H1 (cell line): ENCODE data around the gene APOBEC3C. TPM values are rescaled to one million over a fixed set of nuclear protein-coding genes. Genes with fewer than 3 reads are reported as not detected.

Source experiments
- CTCF ChIA-PET: fragments of 300-600 bp; sonication (Branson Sonifier 250); formaldehyde crosslinking; loops from one replicate; lab custom pipeline; 2021; ENCODE audit not compliant: partially characterized antibody; lab: Charles Lee
- POLR2A ChIA-PET: fragments of 300-600 bp; sonication (Branson Sonifier 250); formaldehyde crosslinking; loops from one replicate; lab custom pipeline; 2021; ENCODE audit warnings: inconsistent platforms; ENCODE audit not compliant: partially characterized antibody; lab: Charles Lee
- DNase-seq, 2 experiments: peaks; one replicate each; pipeline versions ENCODE4 v3.0.0 to v3.0.0-alpha.2; 2010 to 2022; ENCODE audit warnings: low spot score in 2 of 2, low read depth in 1 of 2, mixed read lengths in 1 of 2
- FAIRE-seq: peaks from 2 replicates; lab custom pipeline; 2011; peaks lifted over from hg19 to GRCh38; lab: Jason Lieb, UNC
- H2AFZ ChIP-seq: 2 replicates; pipeline ENCODE4 v1.8.1; 2012; ENCODE audit warnings: low read length, inconsistent platforms
- H2AK5ac ChIP-seq: 2 replicates; pipeline ENCODE4 v1.6.1; 2013; ENCODE audit warnings: low read depth, low read length
- H2BK120ac ChIP-seq: replicated peaks from 2 replicates; pipeline ENCODE3; 2013; ENCODE audit warnings: low read depth, low read length, inconsistent platforms
- H2BK12ac ChIP-seq: 2 replicates; pipeline ENCODE4 v1.6.1; 2013; ENCODE audit warnings: low read depth, low read length
- H2BK15ac ChIP-seq: 2 replicates; pipeline ENCODE4 v1.6.1; 2013; ENCODE audit warnings: low read length
- H2BK20ac ChIP-seq: 2 replicates; pipeline ENCODE4 v1.6.1; 2013; ENCODE audit warnings: low read length
- H2BK5ac ChIP-seq: 2 replicates; pipeline ENCODE4 v1.6.1; 2013; ENCODE audit warnings: low read depth, low read length
- H3K14ac ChIP-seq: 2 replicates; pipeline ENCODE4 v1.6.1; 2013; ENCODE audit warnings: inconsistent platforms; ENCODE audit not compliant: insufficient read length
- H3K18ac ChIP-seq: 2 replicates; pipeline ENCODE4 v1.6.1; 2013; ENCODE audit warnings: low read length; ENCODE audit errors: extremely low read depth
- H3K23ac ChIP-seq: 2 replicates; pipeline ENCODE4 v1.6.1; 2013; ENCODE audit warnings: inconsistent platforms; ENCODE audit not compliant: insufficient read length
- H3K23me2 ChIP-seq: 2 replicates; pipeline ENCODE4 v1.6.1; 2013; ENCODE audit warnings: low read depth, low read length
- H3K27ac ChIP-seq: 2 replicates; pipeline ENCODE4 v1.6.1; 2011; ENCODE audit warnings: low read depth, low read length, inconsistent platforms
- H3K27me3 ChIP-seq, 4 experiments: replicated peaks in 1 of 4; 1 replicate in 1 of 4; 2 replicates in 3 of 4; pipeline versions ENCODE4 v1.6.1 to v1.8.1; 2011 to 2013; ENCODE audit warnings: low read length in 3 of 4, mild to moderate bottlenecking in 3 of 4, inconsistent platforms in 2 of 4, mixed read lengths in 2 of 4, moderate library complexity in 1 of 4; ENCODE audit not compliant: control insufficient read depth in 3 of 4, insufficient read depth in 3 of 4; ENCODE audit errors: extremely low read depth in 1 of 4
- H3K36me3 ChIP-seq, 4 experiments: 2 replicates each; pipeline versions ENCODE4 v1.6.1 to v1.8.1; 2011 to 2013; ENCODE audit warnings: mild to moderate bottlenecking in 4 of 4, low read length in 3 of 4, moderate library complexity in 2 of 4, control low read depth in 1 of 4, inconsistent platforms in 1 of 4; ENCODE audit not compliant: insufficient read depth in 4 of 4, control insufficient read depth in 2 of 4
- H3K4ac ChIP-seq: replicated peaks from 2 replicates; pipeline ENCODE3; 2013; ENCODE audit warnings: low read length, low read depth, mixed read lengths, inconsistent platforms; ENCODE audit not compliant: insufficient read length
- H3K4me1 ChIP-seq, 4 experiments: replicated peaks in 1 of 4; 1 replicate in 1 of 4; 2 replicates in 3 of 4; pipeline versions ENCODE4 v1.6.1 to v1.8.1; 2011 to 2013; ENCODE audit warnings: low read length in 3 of 4, inconsistent platforms in 2 of 4, mixed read lengths in 1 of 4; ENCODE audit not compliant: insufficient read depth in 4 of 4, control insufficient read depth in 3 of 4
- H3K4me2 ChIP-seq, 2 experiments: 2 replicates each; pipeline versions ENCODE4 v1.6.1 to v1.8.1; 2011 to 2013; ENCODE audit warnings: low read depth in 2 of 2, low read length in 2 of 2, control low read depth in 1 of 2, inconsistent platforms in 1 of 2, mild to moderate bottlenecking in 1 of 2; ENCODE audit not compliant: insufficient read depth in 1 of 2
- H3K4me3 ChIP-seq, 4 experiments: fragments of 200-600, 300-600 bp in 1 of 4; sonication (generic), shearing (Covaris generic), sonication (Bioruptor Twin) in 1 of 4; 2 replicates each; pipeline versions ENCODE4 v1.5.1 to v1.8.1; 2011 to 2016; ENCODE audit warnings: low read length in 4 of 4, low read depth in 3 of 4, control low read depth in 2 of 4, inconsistent platforms in 2 of 4, mild to moderate bottlenecking in 2 of 4, mixed read lengths in 1 of 4, moderate library complexity in 1 of 4; ENCODE audit not compliant: insufficient read depth in 2 of 4; ENCODE audit errors: extremely low read depth in 1 of 4
- H3K56ac ChIP-seq: replicated peaks from 2 replicates; pipeline ENCODE3; 2013; ENCODE audit warnings: low read depth, mild to moderate bottlenecking, mixed read lengths, low read length, inconsistent platforms; ENCODE audit not compliant: insufficient read length
- H3K79me1 ChIP-seq: 2 replicates; pipeline ENCODE4 v1.6.1; 2013; ENCODE audit warnings: low read depth, low read length, control low read depth
- H3K79me2 ChIP-seq, 2 experiments: 2 replicates each; pipeline versions ENCODE4 v1.6.1 to v1.8.1; 2012 to 2013; ENCODE audit warnings: low read length in 2 of 2, mild to moderate bottlenecking in 2 of 2, inconsistent platforms in 1 of 2; ENCODE audit not compliant: insufficient read depth in 2 of 2, control insufficient read depth in 1 of 2
- H3K9ac ChIP-seq, 4 experiments: replicated peaks in 1 of 4; 1 replicate in 1 of 4; 2 replicates in 3 of 4; pipeline versions ENCODE4 v1.6.1 to v1.8.1; 2011 to 2013; ENCODE audit warnings: low read depth in 3 of 4, low read length in 3 of 4, control low read depth in 2 of 4, mild to moderate bottlenecking in 2 of 4, moderate library complexity in 2 of 4, inconsistent platforms in 1 of 4; ENCODE audit errors: extremely low read depth in 1 of 4
- H3K9me3 ChIP-seq, 2 experiments: 2 replicates each; pipeline versions ENCODE4 v1.6.1 to v1.8.1; 2012 to 2013; ENCODE audit warnings: mild to moderate bottlenecking in 2 of 2, moderate library complexity in 2 of 2, control low read depth in 1 of 2, inconsistent platforms in 1 of 2, low read depth in 1 of 2, low read length in 1 of 2, mixed read lengths in 1 of 2; ENCODE audit not compliant: insufficient read depth in 2 of 2
- H4K20me1 ChIP-seq, 2 experiments: replicated peaks in 1 of 2; 2 replicates each; pipeline versions ENCODE3 to v1.8.1; 2011 to 2013; ENCODE audit warnings: inconsistent platforms in 2 of 2, low read length in 2 of 2, mild to moderate bottlenecking in 1 of 2; ENCODE audit not compliant: insufficient read depth in 2 of 2, control insufficient read depth in 1 of 2
- H4K5ac ChIP-seq: 2 replicates; pipeline ENCODE4 v1.6.1; 2013; ENCODE audit warnings: low read length, low read depth, mixed read lengths, inconsistent platforms; ENCODE audit not compliant: insufficient read length
- H4K8ac ChIP-seq: 2 replicates; pipeline ENCODE4 v1.8.0; 2013; ENCODE audit warnings: mild to moderate bottlenecking, moderate library complexity, low read length, inconsistent platforms; ENCODE audit not compliant: insufficient read depth; ENCODE audit errors: extremely low read depth
- H4K91ac ChIP-seq: replicated peaks from 2 replicates; pipeline ENCODE3; 2013; ENCODE audit warnings: low read length, mixed read lengths, inconsistent platforms; ENCODE audit not compliant: insufficient read length
- BCL11A ChIP-seq, 2 experiments: IDR thresholded peaks; one replicate each; pipeline ENCODE4 v1.6.1; 2011; ENCODE audit warnings: low read depth in 2 of 2, low read length in 2 of 2, mild to moderate bottlenecking in 2 of 2
- EGR1 ChIP-seq: IDR thresholded peaks from 2 replicates; pipeline ENCODE4 v1.6.1; 2011; ENCODE audit warnings: low read depth, low read length, borderline replicate concordance
- FOSL1 ChIP-seq: IDR thresholded peaks from 2 replicates; pipeline ENCODE4 v1.6.1; 2011; ENCODE audit warnings: mild to moderate bottlenecking, low read depth, low read length, moderate library complexity; ENCODE audit not compliant: insufficient read depth
- GTF2F1 ChIP-seq: IDR thresholded peaks from 2 replicates; pipeline ENCODE4 v1.6.1; 2012; ENCODE audit warnings: low read depth, low read length, improper control_type of control experiment, borderline replicate concordance
- KDM4A ChIP-seq: IDR thresholded peaks from one replicate; pipeline ENCODE4 v1.7.1; 2012; ENCODE audit warnings: low read depth, mild to moderate bottlenecking, moderate library complexity, low read length, inconsistent platforms; ENCODE audit not compliant: severe bottlenecking
- MAFK ChIP-seq: IDR thresholded peaks from 2 replicates; pipeline ENCODE4 v1.6.1; 2012; ENCODE audit warnings: low read depth, mild to moderate bottlenecking, improper control_type of control experiment, low read length
- POU5F1 ChIP-seq: IDR thresholded peaks from 2 replicates; pipeline ENCODE4 v1.6.1; 2011; ENCODE audit warnings: low read depth, mild to moderate bottlenecking, low read length, moderate library complexity
- RBBP5 ChIP-seq: IDR thresholded peaks from 2 replicates; pipeline ENCODE4 v1.7.1; 2012; ENCODE audit warnings: low read depth, mild to moderate bottlenecking, inconsistent platforms, low read length, moderate library complexity, borderline replicate concordance
- RFX5 ChIP-seq: IDR thresholded peaks from 2 replicates; pipeline ENCODE4 v1.6.1; 2011; ENCODE audit warnings: low read depth, low read length, improper control_type of control experiment, borderline replicate concordance
- SIX5 ChIP-seq: IDR thresholded peaks from 2 replicates; pipeline ENCODE4 v1.6.1; 2011; ENCODE audit warnings: mild to moderate bottlenecking, low read depth, low read length
- SP1 ChIP-seq: IDR thresholded peaks from 2 replicates; pipeline ENCODE4 v1.6.1; 2011; ENCODE audit warnings: low read depth, low read length
- SP2 ChIP-seq: IDR thresholded peaks from 2 replicates; pipeline ENCODE4 v1.6.1; 2012; ENCODE audit warnings: mild to moderate bottlenecking, low read length, inconsistent platforms
- SRF ChIP-seq: IDR thresholded peaks from 2 replicates; pipeline ENCODE4 v1.6.1; 2011; ENCODE audit warnings: mild to moderate bottlenecking, low read depth, low read length, moderate library complexity
- USF2 ChIP-seq: IDR thresholded peaks from 2 replicates; pipeline ENCODE4 v1.6.1; 2011; ENCODE audit warnings: low read length, improper control_type of control experiment
- WGBS, 2 experiments: shearing (Covaris generic) in 1 of 2; methylation state at CpG; one replicate each; pipeline versions ENCODE4 v1.1.6 to v1.1.7; 2013 to 2015; ENCODE audit warnings: low lambda C conversion rate in 2 of 2, mixed read lengths in 2 of 2, inconsistent platforms in 1 of 2, low coverage in 1 of 2, missing lambda C conversion rate in 1 of 2; ENCODE audit not compliant: insufficient replicate concordance in 2 of 2, insufficient coverage in 1 of 2, insufficient read length in 1 of 2; ENCODE audit errors: extremely low coverage in 1 of 2, missing lambda C conversion rate in 1 of 2; 5-methylcytosine and 5-hydroxymethylcytosine counted together
- polyA plus RNA-seq, 7 experiments: library from polyadenylated mRNA; depleted of rRNA in 3 of 7; stranded (reverse) in 5 of 7; unstranded in 2 of 7; fragments of >200 nt in 5 of 7; fragments of 200-250 nt in 2 of 7; gene quantifications; 1 replicate in 5 of 7; 2 replicates in 1 of 7; 4 replicates in 1 of 7; pipeline versions ENCODE4 v1.2.1 to v1.2.3, GENCODE V29; 2011 to 2013; ENCODE audit warnings: missing spikeins in 2 of 7, mixed read lengths in 2 of 7
- total RNA-seq: library from RNA; stranded (reverse); fragmentation: NEBNext Ultra II Directional; extraction: Animal tissue kit (Norgen Biotek cat#: 25700); gene quantifications from 2 replicates; pipeline ENCODE4 v1.2.1, GENCODE V29; 2021

APOBEC3C gene
- total and polyA plus RNA-seq, 2 of the 8 experiments (the other 6 are each of a cell fraction or from before 2014, with no cell fraction given): 20.3 to 23.3 TPM

DNA sequence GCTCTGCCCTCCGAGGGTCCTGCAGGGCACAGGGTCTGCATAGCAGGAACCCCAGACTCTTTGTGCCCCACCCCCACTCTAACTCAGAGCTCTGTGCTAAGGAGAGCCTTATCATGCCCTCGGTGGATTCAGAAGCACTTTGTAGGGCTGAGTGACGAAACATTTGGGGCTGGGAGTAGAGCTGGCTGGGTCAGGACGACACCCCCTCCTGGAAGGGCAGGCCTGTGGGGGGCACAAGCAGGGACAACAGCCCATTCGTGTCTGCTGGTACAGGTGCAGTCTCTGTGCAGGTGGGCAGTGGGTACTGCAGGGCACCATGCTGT lies 47.7 kb upstream of the APOBEC3C start:
- H3K18ac ChIP-seq: no peak overlapping the region; the same call in 1 of the 2 replicates
- peak overlapping the region; percentile 50; the same call in 1 of the 2 replicates for H2BK12ac ChIP-seq
- FAIRE-seq: no peak
- no peak overlapping the region for H3K4me3 ChIP-seq
- no peaks in the 10 kb centered on the region for H3K23me2 ChIP-seq
- no peak overlapping the region for H3K4ac ChIP-seq
- no peak overlapping the region for H2BK20ac ChIP-seq
- peaks cover 0 to 10% (median 3%) of the 10 kb centered on the region in 4 experiments; a peak in 5 of 7 replicates for H3K4me1 ChIP-seq
- H4K5ac ChIP-seq: no peak overlapping the region
- H4K91ac ChIP-seq: peak overlapping the region; percentile 65
- H2AK5ac ChIP-seq: peak overlapping the region; percentile 56; the same call in 1 of the 2 replicates
- ChIA-PET CTCF (interaction anchor here (0.8 to 1.5 kb wide), 7 partner anchors 9 to 197 kb away, joined by 3 to 4 read pairs (median 3); partner anchors contain the start of gene APOBEC3D), POLR2A (interaction anchor here (0.7 kb wide), 1 partner anchor 10 kb away, joined by 3 read pairs; no protein-coding TSS in a partner anchor)
- WGBS, 2 experiments: 82% methylated on average over 5 of the region's 5 CpGs; no CpG with 5 or more reads in 1 of the 2 experiments
- no peak overlapping the region for H3K27ac ChIP-seq
- H3K36me3 ChIP-seq: no peaks in the 10 kb centered on the region
- H4K8ac ChIP-seq: no peak overlapping the region
- H2BK5ac ChIP-seq: no peak overlapping the region
- DNase-seq: no peak
- H3K9me3 ChIP-seq: no peaks in the 10 kb centered on the region
- no peaks in the 10 kb centered on the region for H3K27me3 ChIP-seq
- H3K79me2 ChIP-seq: no peaks in the 10 kb centered on the region
- no peak overlapping the region for H3K56ac ChIP-seq
- no peaks in the 10 kb centered on the region for H3K79me1 ChIP-seq
- H3K9ac ChIP-seq: no peak overlapping the region
- peak overlapping the region; percentile 23; the same call in 1 of the 2 replicates for H2AFZ ChIP-seq
- H3K4me2 ChIP-seq: no peak overlapping the region
- no peak overlapping the region for H2BK15ac ChIP-seq
- no peaks in the 10 kb centered on the region for H4K20me1 ChIP-seq
- no peak overlapping the region for H3K23ac ChIP-seq
- no peak overlapping the region for H2BK120ac ChIP-seq
- H3K14ac ChIP-seq: no peak overlapping the region
- TF ChIP-seq EGR1 (no peak), USF2 (no peak), SIX5 (no peak), SP1 (no peak), FOSL1 (no peak), SRF (no peak), RFX5 (no peak), POU5F1 (no peak), GTF2F1 (no peak), BCL11A (IDR thresholded peaks at IDR 0.05; ENCODE audit: low read depth in 2 of 2, low read length in 2 of 2) (no peak), SP2 (no peak), RBBP5 (no peak), KDM4A (no peak), MAFK (no peak)
